HepG2 (cell line): ENCODE measurements around the gene HSD17B11. TPM values are rescaled to one million over a fixed set of nuclear protein-coding genes. Genes with fewer than 3 reads are reported as not detected.

ENCODE experiments used
- ATF1 ChIP-seq: IDR thresholded peaks from 2 replicates; pipeline ENCODE4 v1.6.1; 2016; ENCODE audit warnings: mild to moderate bottlenecking, control low read depth
- ATF4 ChIP-seq, 2 experiments: fragments of 450-650 bp in 1 of 2; sonication (generic) in 1 of 2; formaldehyde crosslinking; IDR thresholded peaks; 2 replicates each; pipeline versions ENCODE4 v1.5.0 to v1.8.0; 2020 to 2022; ENCODE audit warnings: mild to moderate bottlenecking in 1 of 2, missing genetic modification reagents in 1 of 2
- ATRX ChIP-seq: sonication (generic); formaldehyde crosslinking; IDR thresholded peaks from 2 replicates; pipeline ENCODE4 v1.4.0; 2020; ENCODE audit warnings: missing genetic modification reagents, borderline replicate concordance
- DPF2 ChIP-seq: sonication (generic); formaldehyde crosslinking; IDR thresholded peaks from 2 replicates; pipeline ENCODE4 v1.4.0; 2020; ENCODE audit warnings: mild to moderate bottlenecking, low read depth, missing genetic modification reagents, borderline replicate concordance
- ERF ChIP-seq: IDR thresholded peaks from 2 replicates; pipeline ENCODE4 v1.6.1; 2018; ENCODE audit warnings: missing biosample characterization, missing genetic modification reagents
- GATAD2A ChIP-seq: IDR thresholded peaks from 2 replicates; pipeline ENCODE4 v1.6.1; 2016
- GMEB2 ChIP-seq: IDR thresholded peaks from 2 replicates; pipeline ENCODE4 v1.6.1; 2016; ENCODE audit warnings: missing biosample characterization, missing genetic modification reagents, low read depth
- GPBP1L1 ChIP-seq: sonication (generic); formaldehyde crosslinking; IDR thresholded peaks from 2 replicates; pipeline ENCODE4 v1.5.0; 2020; ENCODE audit warnings: mild to moderate bottlenecking, missing genetic modification reagents
- IRF9 ChIP-seq: sonication (generic); formaldehyde crosslinking; IDR thresholded peaks from 2 replicates; pipeline ENCODE4 v1.8.0; 2022; ENCODE audit warnings: missing genetic modification reagents, mild to moderate bottlenecking, borderline replicate concordance
- KDM6A ChIP-seq: IDR thresholded peaks from 2 replicates; pipeline ENCODE4 v1.6.1; 2016; ENCODE audit warnings: low read depth
- KLF11 ChIP-seq: IDR thresholded peaks from 2 replicates; pipeline ENCODE4 v1.6.1; 2016; ENCODE audit warnings: missing compliant biosample characterization
- MXD4 ChIP-seq: IDR thresholded peaks from 2 replicates; pipeline ENCODE4 v1.6.1; 2016; ENCODE audit warnings: mild to moderate bottlenecking, missing biosample characterization, missing genetic modification reagents
- MXI1 ChIP-seq: IDR thresholded peaks from 3 replicates; pipeline ENCODE4 v1.6.1; 2012; ENCODE audit warnings: low read depth, low read length, inconsistent platforms, borderline replicate concordance
- NCOR1 ChIP-seq: fragments of 200-600 bp; sonication (generic); IDR thresholded peaks from 2 replicates; pipeline ENCODE4 v1.7.0; 2017; ENCODE audit warnings: antibody characterized with exemption, low read length, borderline replicate concordance
- PLRG1 ChIP-seq: fragments of 450-650 bp; conservative IDR thresholded peaks from 2 replicates; pipeline ENCODE4 v1.6.1; 2016
- THRA ChIP-seq: sonication (generic); formaldehyde crosslinking; IDR thresholded peaks from 2 replicates; pipeline ENCODE4 v1.4.0; 2020; ENCODE audit warnings: missing genetic modification reagents, borderline replicate concordance
- U2AF2 ChIP-seq: fragments of 200-400 bp; formaldehyde crosslinking; IDR thresholded peaks from 2 replicates; pipeline ENCODE4 v1.6.1; 2017; ENCODE audit warnings: low read depth, mild to moderate bottlenecking, low read length
- ZBTB7B ChIP-seq: sonication (generic); formaldehyde crosslinking; IDR thresholded peaks from 2 replicates; pipeline ENCODE4 v1.4.0; 2020; ENCODE audit warnings: missing genetic modification reagents
- ZNF136 ChIP-seq: sonication (generic); formaldehyde crosslinking; IDR thresholded peaks from 2 replicates; pipeline ENCODE4 v1.8.1; 2022; ENCODE audit warnings: low read depth, mild to moderate bottlenecking, moderate library complexity, missing genetic modification reagents
- ZNF143 ChIP-seq: sonication (generic); formaldehyde crosslinking; IDR thresholded peaks from 2 replicates; pipeline ENCODE4 v1.4.0; 2020; ENCODE audit warnings: missing genetic modification reagents
- ZNF329 ChIP-seq: sonication (generic); formaldehyde crosslinking; IDR thresholded peaks from 2 replicates; pipeline ENCODE4 v1.9.0; 2021; ENCODE audit warnings: low read depth, mild to moderate bottlenecking, missing genetic modification reagents
- ZNF331 ChIP-seq: sonication (generic); formaldehyde crosslinking; IDR thresholded peaks from 2 replicates; pipeline ENCODE4 v1.4.0; 2020; ENCODE audit warnings: missing genetic modification reagents
- ZNF343 ChIP-seq: sonication (generic); formaldehyde crosslinking; IDR thresholded peaks from 2 replicates; pipeline ENCODE4 v1.4.0; 2020; ENCODE audit warnings: mild to moderate bottlenecking, missing genetic modification reagents
- ZNF556 ChIP-seq: sonication (generic); formaldehyde crosslinking; IDR thresholded peaks from 2 replicates; pipeline ENCODE4 v1.4.0; 2020; ENCODE audit warnings: mild to moderate bottlenecking, missing genetic modification reagents, borderline replicate concordance
- ZNF674 ChIP-seq: sonication (generic); formaldehyde crosslinking; IDR thresholded peaks from 2 replicates; pipeline ENCODE4 v1.5.0; 2020; ENCODE audit warnings: low read depth, mild to moderate bottlenecking, missing genetic modification reagents
- ZNF790 ChIP-seq: sonication (generic); formaldehyde crosslinking; IDR thresholded peaks from 2 replicates; pipeline ENCODE4 v1.8.0; 2022; ENCODE audit warnings: missing genetic modification reagents, mild to moderate bottlenecking, borderline replicate concordance
- polyA plus RNA-seq, 8 experiments: library from polyadenylated mRNA; depleted of rRNA in 3 of 8; stranded (reverse) in 7 of 8; unstranded in 1 of 8; fragments of >200 nt; fragmentation: Illumina TruSeq in 4 of 8; extraction: Trizol in 4 of 8; gene quantifications; 2 replicates each; pipeline versions ENCODE4 v1.2.1 to v1.2.3, GENCODE V29; 2011 to 2016; ENCODE audit warnings: low read depth in 4 of 8, missing spikeins in 1 of 8, mixed read lengths in 1 of 8; ENCODE audit not compliant: insufficient read depth in 1 of 8
- total RNA-seq, 5 experiments: library from RNA; depleted of rRNA; stranded (reverse); fragments of >200 nt; fragmentation: Illumina TruSeq; extraction: Trizol; gene quantifications; 2 replicates each; pipeline ENCODE4 v1.2.3, GENCODE V29; 2016; ENCODE audit warnings: low read depth in 1 of 5

HSD17B11 gene
- total and polyA plus RNA-seq, 2 of the 13 experiments (the other 11 are each of a cell fraction or from before 2014, with no cell fraction given) = 121 to 158 TPM

GRCh38 chr4:87419578-87420249 lies 28.7 kb upstream of the HSD17B11 start (continued):
- TF ChIP-seq ZNF329 (CRISPR knock-in tag) (no peak), KDM6A (CRISPR knock-in tag) (peak; percentile 71), PLRG1 (no peak), ZNF143 (CRISPR knock-in tag) (no peak), ZNF136 (CRISPR knock-in tag) (peak; percentile 38; the same call in 1 of the 2 replicates), GPBP1L1 (CRISPR knock-in tag) (no peak), MXD4 (CRISPR knock-in tag) (peak; percentile 13; the same call in 1 of the 2 replicates), U2AF2 (no peak), ZNF674 (CRISPR knock-in tag) (no peak), ATRX (CRISPR knock-in tag) (no peak), NCOR1 (peak; percentile 82), ATF4 (CRISPR knock-in tag; IDR thresholded peaks at IDR 0.05) (0 out of 4 replicates have a peak, but pooled peaks of 1 of the 2 experiments have one; percentile 18), ZNF331 (CRISPR knock-in tag) (peak; percentile 55; the same call in 1 of the 2 replicates), GMEB2 (CRISPR knock-in tag) (no peak), IRF9 (no peak), MXI1 (no peak), ATF1 (CRISPR knock-in tag) (peak; percentile 72), DPF2 (CRISPR knock-in tag) (peak; percentile 58; the same call in 1 of the 2 replicates), GATAD2A (CRISPR knock-in tag) (peak; percentile 92), KLF11 (CRISPR knock-in tag) (peak; percentile 59; the same call in 1 of the 2 replicates), ZBTB7B (0 out of 2 replicates have a peak, but pooled peaks have one; percentile 21), ERF (CRISPR knock-in tag) (0 out of 2 replicates have a peak, but pooled peaks have one; percentile 31), ZNF343 (CRISPR knock-in tag) (no peak), THRA (CRISPR knock-in tag) (no peak), ZNF556 (CRISPR knock-in tag) (no peak), ZNF790 (CRISPR knock-in tag) (no peak)
